AG04449 (cell line): ENCODE data around the gene CNOT6.
A peak's percentile ranks its signal among the peaks of the same experiment; 100 is the strongest.
"Not testable (repeated sequence)": the region's sequence is repeated elsewhere in the genome, so short reads cannot be mapped to it uniquely, and the experiment has no call there.

Experiments used
- CTCF ChIA-PET: fragments of 350-600 bp; formaldehyde crosslinking; extraction: SDS; loops from one replicate; lab custom pipeline; 2021; ENCODE audit warnings: antibody characterized with exemption; lab: Yijun Ruan, JAX
- POLR2A ChIA-PET: fragments of 400-600, 350-600 bp; formaldehyde crosslinking; extraction: SDS; loops from one replicate; lab custom pipeline; 2020; ENCODE audit warnings: antibody characterized with exemption, inconsistent platforms; lab: Yijun Ruan, JAX
- DNase-seq: peaks from one replicate; pipeline ENCODE4 v3.0.0-alpha.2; 2010; ENCODE audit warnings: low read depth, low spot score
- H3K4me3 ChIP-seq: 2 replicates; pipeline ENCODE4 v1.5.1; 2011; ENCODE audit warnings: low read depth, mild to moderate bottlenecking, control low read depth, low read length
- CTCF ChIP-seq: IDR thresholded peaks from one replicate; pipeline ENCODE4 v1.5.1; 2011; ENCODE audit warnings: mild to moderate bottlenecking, moderate library complexity, low read length, control low read depth, inconsistent platforms; ENCODE audit not compliant: insufficient read depth; ENCODE audit errors: missing control alignments

The CNOT6 gene

GRCh38 chr5:180494060-180494509 lies at the start of gene CNOT6:
TSS of gene CNOT6 (plus strand) at chr5:180494379. CDS start at chr5:180529277, 34,898 bp downstream.
- ChIA-PET POLR2A (interaction anchor here (0.8 kb wide), 1 partner anchor 51 kb away, joined by 3 read pairs; no protein-coding TSS in a partner anchor), CTCF (interaction anchor here (3.1 kb wide), 1 partner anchor 201 kb away, joined by 13 read pairs; no protein-coding TSS in a partner anchor)
- peak within 1 kb of the TSS; percentile 88 for H3K4me3 ChIP-seq
- DNase-seq: peak; percentile 67
- no peak for TF ChIP-seq CTCF

- no peak for DNase-seq
- no peak for TF ChIP-seq CTCF
- ChIA-PET POLR2A (no interaction called here), CTCF (interaction anchor here (1.1 kb wide), 1 partner anchor 16 kb away, joined by 3 read pairs; no protein-coding TSS in a partner anchor)
- no peak overlapping the region for H3K4me3 ChIP-seq
Observed at GRCh38 chr5:180454752-180455151, 39.4 kb upstream of the CNOT6 start.

- POLR2A ChIA-PET: no interaction called here
- CTCF ChIA-PET: interaction anchor here (1.0 to 1.3 kb wide), 2 partner anchors 11 to 16 kb away, joined by 3 to 5 read pairs; no protein-coding TSS in a partner anchor
- no peak for TF ChIP-seq CTCF
- H3K4me3 ChIP-seq: no peak overlapping the region
- DNase-seq: no peak
Observed at GRCh38 chr5:180455872-180456271, 38.3 kb upstream of the CNOT6 start.

- ChIA-PET CTCF (interaction anchor here (1.0 to 1.3 kb wide), 2 partner anchors 10 to 15 kb away, joined by 3 to 5 read pairs; no protein-coding TSS in a partner anchor), POLR2A (no interaction called here)
- no peak overlapping the region for H3K4me3 ChIP-seq
- no peak for TF ChIP-seq CTCF
- DNase-seq: no peak
Observed at GRCh38 chr5:180456792-180457191, 37.4 kb upstream of the CNOT6 start.

- DNase-seq, POLR2A ChIA-PET, H3K4me3 ChIP-seq: not testable (repeated sequence)
- CTCF ChIA-PET: interaction anchor here (1.2 to 1.4 kb wide), 2 partner anchors 12 to 166 kb away, joined by 4 to 5 read pairs; no protein-coding TSS in a partner anchor
Observed at GRCh38 chr5:180458852-180459673, 35.1 kb upstream of the CNOT6 start.

- H3K4me3 ChIP-seq, POLR2A ChIA-PET, DNase-seq: not testable (repeated sequence)
- CTCF ChIA-PET: interaction anchor here (1.2 to 1.6 kb wide), 3 partner anchors 9 to 166 kb away, joined by 4 to 5 read pairs (median 4); no protein-coding TSS in a partner anchor
Observed at GRCh38 chr5:180459674-180460142, 34.5 kb upstream of the CNOT6 start.

GRCh38 chr5:180460834-180461233 lies 33.3 kb upstream of the CNOT6 start:
- TF ChIP-seq CTCF: no peak
- ChIA-PET CTCF (interaction anchor here (0.8 to 3.0 kb wide), 3 partner anchors 8 to 167 kb away, joined by 3 to 12 read pairs (median 4); no protein-coding TSS in a partner anchor), POLR2A (interaction anchor here (0.6 kb wide), 1 partner anchor 11 kb away, joined by 3 read pairs; no protein-coding TSS in a partner anchor)
- H3K4me3 ChIP-seq: no peak overlapping the region
- no peak for DNase-seq
